Transverse colon (tissue), 4 donors: ENCODE results near the gene TOM1L2.

Source experiments
- POLR2A ChIP-seq: fragments of 450-650 bp; IDR thresholded peaks from one replicate; pipeline ENCODE4 v1.6.1; 2016; ENCODE audit warnings: antibody characterized with exemption, mild to moderate bottlenecking, moderate library complexity
- POLR2AphosphoS5 ChIP-seq, 3 donors: sonication (generic); formaldehyde crosslinking; IDR thresholded peaks; one replicate each; pipeline ENCODE4 v1.6.1; 2016; ENCODE audit warnings: antibody characterized with exemption in 3 of 3
- TF ChIP-seq, protein P1 (sequence below), 5 experiments: fragments of 200-600 bp in 3 of 5; fragments of 450-650 bp in 2 of 5; sonication (generic) in 3 of 5; IDR thresholded peaks; 1 replicate in 2 of 5; 2 replicates in 3 of 5; pipeline ENCODE4 v1.5.1; 2016 to 2017; ENCODE audit warnings: antibody characterized with exemption in 5 of 5, inconsistent platforms in 3 of 5, mild to moderate bottlenecking in 2 of 5, moderate library complexity in 1 of 5

GRCh38 chr17:17979778-17980177 lies 7.6 kb upstream of the TOM1L2 start:
- TF ChIP-seq POLR2A (no peak), POLR2AphosphoS5 (IDR thresholded peaks at IDR 0.05) (no peak)
- TF ChIP-seq, protein P1, sequence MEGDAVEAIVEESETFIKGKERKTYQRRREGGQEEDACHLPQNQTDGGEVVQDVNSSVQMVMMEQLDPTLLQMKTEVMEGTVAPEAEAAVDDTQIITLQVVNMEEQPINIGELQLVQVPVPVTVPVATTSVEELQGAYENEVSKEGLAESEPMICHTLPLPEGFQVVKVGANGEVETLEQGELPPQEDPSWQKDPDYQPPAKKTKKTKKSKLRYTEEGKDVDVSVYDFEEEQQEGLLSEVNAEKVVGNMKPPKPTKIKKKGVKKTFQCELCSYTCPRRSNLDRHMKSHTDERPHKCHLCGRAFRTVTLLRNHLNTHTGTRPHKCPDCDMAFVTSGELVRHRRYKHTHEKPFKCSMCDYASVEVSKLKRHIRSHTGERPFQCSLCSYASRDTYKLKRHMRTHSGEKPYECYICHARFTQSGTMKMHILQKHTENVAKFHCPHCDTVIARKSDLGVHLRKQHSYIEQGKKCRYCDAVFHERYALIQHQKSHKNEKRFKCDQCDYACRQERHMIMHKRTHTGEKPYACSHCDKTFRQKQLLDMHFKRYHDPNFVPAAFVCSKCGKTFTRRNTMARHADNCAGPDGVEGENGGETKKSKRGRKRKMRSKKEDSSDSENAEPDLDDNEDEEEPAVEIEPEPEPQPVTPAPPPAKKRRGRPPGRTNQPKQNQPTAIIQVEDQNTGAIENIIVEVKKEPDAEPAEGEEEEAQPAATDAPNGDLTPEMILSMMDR (IDR thresholded peaks at IDR 0.05), result no peak
